ENCODE results near the gene NOX4.
"Not testable (repeated sequence)": the region's sequence is repeated elsewhere in the genome, so short reads cannot be mapped to it uniquely, and the experiment has no call there.

Gene NOX4

DNA sequence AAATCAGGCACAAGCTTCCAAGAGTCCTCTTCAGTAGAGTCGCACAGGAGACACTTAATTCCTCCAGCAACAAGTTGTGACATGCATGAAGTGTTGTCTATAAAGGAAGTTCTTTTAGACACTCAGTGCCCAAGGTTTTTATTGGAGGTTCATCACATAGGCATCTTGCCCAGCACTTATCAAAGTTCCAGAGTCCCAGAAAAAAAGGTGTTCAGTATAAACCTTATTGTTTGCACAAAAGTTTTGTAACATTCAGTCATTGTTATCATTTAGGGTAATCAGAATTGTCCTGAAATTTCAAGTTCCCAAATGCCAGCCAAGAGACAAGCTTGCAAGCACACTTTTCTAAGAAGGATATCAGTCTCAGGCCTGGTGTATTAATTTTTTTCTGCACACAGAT lies 182.9 kb downstream of the NOX4 start:
- ATAC-seq, DNase-seq: not testable (repeated sequence)

DNA sequence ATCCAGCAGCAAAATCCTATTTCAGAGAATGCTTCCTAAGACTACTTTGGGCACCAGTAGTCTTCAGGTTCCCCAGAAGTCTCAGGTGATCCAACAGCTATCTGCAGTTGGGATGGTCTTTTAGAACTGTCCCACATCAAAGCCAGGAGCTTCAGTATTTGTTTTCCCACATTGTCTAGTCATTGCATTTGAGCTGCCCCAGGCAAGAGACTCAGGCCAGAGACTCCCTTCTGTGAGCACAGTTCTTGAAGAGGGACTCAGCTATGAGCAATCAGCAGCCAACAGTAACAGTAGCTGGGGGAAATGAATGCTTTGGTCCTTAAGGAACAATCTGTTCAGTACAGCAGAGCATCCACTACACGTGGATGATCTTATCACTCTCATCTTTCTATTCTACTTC lies 188.1 kb downstream of the NOX4 start:
- ATAC-seq, DNase-seq: not testable (repeated sequence)

DNA sequence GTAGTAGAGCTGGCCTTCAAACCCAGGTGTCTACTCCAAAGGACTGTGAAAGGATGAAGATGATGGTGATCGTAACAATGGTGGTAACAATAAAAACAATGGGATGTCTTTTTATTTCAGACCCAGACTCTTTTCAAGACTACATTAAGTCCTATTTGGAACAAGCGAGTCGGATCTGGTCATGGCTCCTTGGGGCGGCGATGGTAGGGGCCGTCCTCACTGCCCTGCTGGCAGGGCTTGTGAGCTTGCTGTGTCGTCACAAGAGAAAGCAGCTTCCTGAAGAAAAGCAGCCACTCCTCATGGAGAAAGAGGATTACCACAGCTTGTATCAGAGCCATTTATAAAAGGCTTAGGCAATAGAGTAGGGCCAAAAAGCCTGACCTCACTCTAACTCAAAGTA lies 196.2 kb downstream of the NOX4 start:
- DNase-seq, ATAC-seq: not testable (repeated sequence)

DNA sequence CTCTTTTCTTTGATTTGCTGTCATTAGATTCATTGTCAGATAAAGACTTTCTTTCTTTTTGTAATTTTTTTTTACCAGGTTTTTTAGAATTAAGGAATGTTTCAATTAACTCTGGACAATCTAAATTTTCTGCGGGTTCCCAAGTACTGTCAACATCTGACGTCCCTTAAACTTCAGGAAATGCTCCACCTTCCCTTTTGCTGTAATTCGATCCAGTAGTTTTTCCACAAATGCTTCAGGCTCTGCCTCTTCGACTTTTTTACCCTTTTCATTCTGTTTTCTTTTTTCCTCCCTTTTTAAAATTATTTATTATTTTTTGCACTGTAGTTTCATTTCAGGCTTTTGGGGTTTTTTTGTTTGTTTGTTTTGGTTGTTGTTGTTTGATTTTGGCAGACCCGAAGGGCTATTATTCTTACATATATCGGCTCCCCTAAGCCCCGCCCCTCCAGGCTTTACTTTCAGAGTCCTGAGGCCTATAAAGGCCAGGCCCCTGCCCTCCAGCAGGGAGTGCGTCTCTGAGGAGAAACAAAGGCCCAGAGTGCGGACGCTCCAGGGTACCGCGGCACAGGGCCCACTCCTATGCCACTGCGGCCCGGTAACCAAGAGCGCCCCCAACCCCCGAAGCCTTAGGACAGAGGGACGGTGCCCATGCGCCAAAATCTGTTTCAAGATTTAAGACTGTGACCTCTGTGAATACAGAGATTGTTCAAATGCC lies 197.1 kb downstream of the NOX4 start:
- ATAC-seq = no peak
- no peak for DNase-seq

DNA sequence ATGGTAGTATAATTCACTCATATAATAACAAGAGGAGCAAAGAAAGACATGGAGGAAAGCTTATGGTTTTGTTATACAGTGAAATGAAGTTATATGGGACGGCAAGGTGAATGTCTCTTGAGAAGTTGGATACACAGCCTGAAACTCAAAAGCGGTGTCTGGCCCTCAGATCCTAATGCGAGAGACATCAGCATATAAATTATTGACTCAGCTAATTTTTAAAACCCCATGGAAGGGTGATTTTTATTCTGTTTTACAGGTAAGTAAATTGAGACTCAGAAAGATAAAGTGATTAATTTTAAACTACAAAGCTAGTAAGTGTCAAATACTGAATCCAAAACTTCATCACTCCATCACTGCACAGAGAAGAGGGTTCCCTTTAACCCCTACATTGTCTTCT lies 203.2 kb downstream of the NOX4 start:
- DNase-seq, ATAC-seq: not testable (repeated sequence)

DNA sequence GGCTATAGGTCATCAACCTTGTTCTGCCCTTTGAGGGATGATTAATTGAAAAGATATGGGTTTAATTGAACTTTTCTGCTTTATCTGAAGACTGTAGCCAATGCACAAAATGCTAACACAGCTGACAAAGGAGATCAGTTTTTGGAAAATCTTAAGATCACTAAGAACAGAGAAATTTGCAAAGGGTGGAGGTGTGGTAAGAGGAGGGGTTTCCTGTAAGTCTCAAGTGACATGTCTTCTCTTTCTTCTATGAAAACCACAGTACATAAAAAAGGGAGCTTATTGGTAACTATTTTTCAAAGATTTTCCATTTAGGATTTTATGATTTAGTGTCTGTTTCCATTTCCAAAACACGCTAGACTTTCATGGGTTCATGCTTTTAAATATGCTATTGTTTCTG lies 204.6 kb downstream of the NOX4 start:
- DNase-seq, ATAC-seq: not testable (repeated sequence)

DNA sequence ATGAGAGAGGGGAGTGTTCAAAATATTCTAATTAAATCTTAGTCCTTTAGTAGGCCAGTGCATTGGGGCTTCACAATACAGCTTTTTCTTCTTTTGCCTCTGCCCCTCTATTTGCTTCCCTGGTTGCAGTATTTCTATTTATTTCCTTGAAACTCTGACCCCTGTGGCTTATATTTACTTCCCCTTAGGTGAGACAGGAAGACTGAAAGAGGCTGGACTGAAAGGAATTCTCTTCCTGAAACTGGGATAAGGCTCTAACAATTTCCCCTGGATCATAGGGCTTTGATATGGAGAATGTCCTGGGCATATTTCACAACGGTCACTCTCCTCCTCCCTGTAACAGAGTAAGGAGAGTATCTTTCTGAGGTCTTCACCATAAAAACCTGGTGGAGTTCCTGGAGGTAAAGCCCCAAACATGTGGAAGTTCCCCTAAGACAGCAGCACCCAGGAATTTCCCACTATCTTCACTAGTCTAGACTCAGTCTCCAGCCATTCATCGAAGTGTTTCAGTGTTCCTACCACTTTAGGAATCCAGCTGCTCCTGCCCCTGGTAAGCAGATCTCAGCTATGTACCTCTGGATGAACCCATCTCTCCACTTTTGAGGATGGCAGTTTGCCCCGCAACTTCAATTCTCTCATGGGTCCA lies 210.0 kb downstream of the NOX4 start:
- ATAC-seq = not testable (repeated sequence)

DNA sequence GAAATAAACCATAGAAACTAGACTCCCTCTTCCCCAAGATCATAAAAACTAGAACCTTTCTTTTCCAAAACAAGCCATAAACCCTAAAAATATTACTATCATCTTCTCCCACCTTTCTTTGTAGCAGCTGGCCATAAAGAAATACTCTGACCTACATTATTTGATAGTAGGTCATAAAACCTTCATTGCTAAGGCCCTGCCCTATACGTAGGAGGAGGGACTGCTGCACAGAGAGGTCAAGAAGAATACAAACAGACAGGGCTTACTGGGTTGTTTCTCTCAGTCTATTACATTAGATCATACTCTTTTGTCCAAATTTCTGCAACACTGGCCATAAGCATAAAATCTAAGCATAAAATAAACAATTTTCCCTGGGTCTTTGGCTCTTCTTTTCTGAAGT lies 212.0 kb downstream of the NOX4 start:
- no peak for DNase-seq

More for the DNA sequence above, 210.0 kb downstream of the NOX4 start:
- not testable (repeated sequence) for DNase-seq

DNA sequence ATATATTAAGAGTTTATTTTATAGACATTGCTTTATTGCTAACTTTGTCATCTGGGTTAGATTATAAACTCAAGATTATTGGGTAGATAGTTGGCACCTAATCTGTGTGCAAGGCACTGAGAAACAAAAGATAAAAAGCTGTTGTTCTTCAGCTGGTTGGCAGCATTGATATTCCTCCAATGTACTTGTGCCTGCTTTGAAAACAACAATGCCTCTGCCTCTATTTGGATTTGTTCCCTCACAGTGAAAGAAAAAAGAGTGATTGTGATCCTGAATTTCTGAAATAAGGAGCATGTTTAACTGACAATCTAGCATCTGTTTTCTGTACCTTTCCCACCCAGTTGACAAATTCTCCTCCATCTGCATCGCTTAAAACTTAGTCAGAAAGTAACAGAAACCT lies 215.2 kb downstream of the NOX4 start:
- DNase-seq (no peak), ATAC-seq (no peak)

More for the DNA sequence above, 212.0 kb downstream of the NOX4 start:
- ATAC-seq = no peak
